Activated naive CD4-positive, alpha-beta T cell treated with anti-CD3 and anti-CD28 coated beads, Interleukin-2, amount 10 ng/mL, durations not matched to agents 7 days and 5 days (primary cell): ENCODE measurements around the gene HNRNPF.

Experiments
- CTCF ChIA-PET: fragments of 350-600 bp; sonication (Branson Sonifier 250); formaldehyde crosslinking; loops from one replicate; lab custom pipeline; 2021; ENCODE audit warnings: antibody characterized with exemption; lab: Charles Lee
- DNase-seq: peaks from one replicate; pipeline ENCODE4 v3.0.0-alpha.2; 2020
- H3K27ac Mint-ChIP-seq: one replicate; pipeline ENCODE4 v1.8.0; 2021; ENCODE audit warnings: mild to moderate bottlenecking, moderate library complexity, mixed read lengths
- H3K27me3 Mint-ChIP-seq: one replicate; pipeline ENCODE4 v1.8.0; 2021; ENCODE audit warnings: mild to moderate bottlenecking, mixed read lengths
- H3K36me3 Mint-ChIP-seq: one replicate; pipeline ENCODE4 v1.8.0; 2021; ENCODE audit warnings: mixed read lengths
- H3K4me1 Mint-ChIP-seq: one replicate; pipeline ENCODE4 v1.8.0; 2021; ENCODE audit warnings: mixed read lengths
- H3K4me3 Mint-ChIP-seq: one replicate; pipeline ENCODE4 v1.8.0; 2021; ENCODE audit warnings: mild to moderate bottlenecking, moderate library complexity, mixed read lengths
- H3K9me3 Mint-ChIP-seq: one replicate; pipeline ENCODE4 v1.8.0; 2021; ENCODE audit warnings: mixed read lengths

HNRNPF gene

DNA sequence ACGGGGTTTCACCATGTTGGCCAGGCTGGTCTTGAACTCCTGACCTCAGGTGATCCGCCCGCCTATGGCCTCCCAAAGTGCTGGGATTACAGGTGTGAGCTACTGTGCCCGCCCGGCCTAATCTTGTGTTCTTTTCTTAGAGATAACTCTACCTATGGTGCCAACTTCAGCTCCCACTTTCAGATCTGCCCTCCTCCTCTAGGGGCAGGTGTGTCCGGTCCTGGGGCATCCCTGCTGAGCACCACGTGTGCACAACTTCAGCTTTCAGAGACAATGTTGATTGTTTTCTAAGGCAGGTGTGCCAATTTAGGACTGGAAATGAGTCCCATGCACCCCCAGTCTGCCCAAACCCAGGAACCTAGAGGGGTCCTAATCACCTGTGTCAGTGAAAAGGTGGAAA lies 56.0 kb downstream of the HNRNPF start:
- H3K4me1 Mint-ChIP-seq, result peaks cover 53% of the 10 kb centered on the region
- H3K9me3 Mint-ChIP-seq, result no peaks in the 10 kb centered on the region
- no peaks in the 10 kb centered on the region for H3K36me3 Mint-ChIP-seq
- no peak for DNase-seq
- CTCF ChIA-PET, result interaction anchor here (0.9 to 7.0 kb wide), 4 partner anchors 61 to 151 kb away, joined by 3 to 121 read pairs (median 4); no protein-coding TSS in a partner anchor
- no peak overlapping the region for H3K4me3 Mint-ChIP-seq
- H3K27me3 Mint-ChIP-seq, result peaks cover 55% of the 10 kb centered on the region
- no peak overlapping the region for H3K27ac Mint-ChIP-seq

DNA sequence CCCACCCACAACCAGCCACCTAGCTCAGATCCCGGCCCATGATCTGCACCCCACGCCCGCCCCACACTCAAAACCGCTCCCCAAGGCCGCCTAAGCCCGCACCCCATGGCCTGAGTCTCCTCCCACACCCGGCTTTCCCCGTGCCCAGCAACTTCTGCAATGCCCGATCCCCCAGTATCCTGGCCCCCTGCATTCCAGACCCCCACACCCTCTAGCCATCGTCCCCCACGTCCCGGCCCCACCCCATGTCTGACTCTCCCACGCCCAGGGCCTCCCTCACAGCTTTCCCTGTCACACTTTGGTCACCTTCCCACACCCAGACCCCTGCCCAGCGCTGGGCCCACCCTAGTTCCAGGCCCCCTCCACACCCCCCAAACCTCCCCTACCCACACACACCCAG lies 57.7 kb downstream of the HNRNPF start:
- no peak for DNase-seq
- no peak overlapping the region for H3K27ac Mint-ChIP-seq
- H3K36me3 Mint-ChIP-seq, result no peaks in the 10 kb centered on the region
- CTCF ChIA-PET, result interaction anchor here (0.8 to 7.0 kb wide), 4 partner anchors 13 to 146 kb away, joined by 3 to 121 read pairs (median 8); partner anchors contain the start of gene RASGEF1A
- peaks cover 57% of the 10 kb centered on the region for H3K4me1 Mint-ChIP-seq
- no peaks in the 10 kb centered on the region for H3K9me3 Mint-ChIP-seq
- peaks cover 55% of the 10 kb centered on the region for H3K27me3 Mint-ChIP-seq
- no peak overlapping the region for H3K4me3 Mint-ChIP-seq

DNA sequence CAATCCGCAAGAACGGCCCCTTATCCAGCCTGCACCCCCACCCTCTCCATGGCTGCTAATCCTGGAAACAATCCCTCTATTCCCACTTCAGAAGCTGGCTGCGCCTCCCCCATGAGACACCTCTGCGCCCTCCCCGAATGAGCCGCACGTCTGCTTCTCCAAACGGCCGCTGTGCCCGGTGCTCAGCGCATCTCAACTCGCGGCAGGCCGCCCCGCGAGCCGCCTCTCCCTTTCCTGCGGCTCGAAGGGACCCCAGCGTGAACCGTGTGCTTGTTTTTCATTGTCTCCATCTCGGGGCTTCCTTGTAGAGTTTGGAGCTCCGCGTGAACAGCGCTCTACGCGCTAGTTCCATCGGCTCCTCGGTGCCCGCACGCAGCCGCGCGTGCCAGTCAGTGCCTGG lies 58.3 kb downstream of the HNRNPF start:
- Mint-ChIP-seq H3K36me3 (no peaks in the 10 kb centered on the region), H3K9me3 (no peaks in the 10 kb centered on the region), H3K4me1 (peaks cover 51% of the 10 kb centered on the region), H3K4me3 (no peak overlapping the region), H3K27me3 (peaks cover 55% of the 10 kb centered on the region), H3K27ac (no peak overlapping the region)
- no peak for DNase-seq
- CTCF ChIA-PET, result interaction anchor here (0.8 to 7.0 kb wide), 5 partner anchors 12 to 145 kb away, joined by 3 to 121 read pairs (median 11); partner anchors contain the start of gene RASGEF1A

DNA sequence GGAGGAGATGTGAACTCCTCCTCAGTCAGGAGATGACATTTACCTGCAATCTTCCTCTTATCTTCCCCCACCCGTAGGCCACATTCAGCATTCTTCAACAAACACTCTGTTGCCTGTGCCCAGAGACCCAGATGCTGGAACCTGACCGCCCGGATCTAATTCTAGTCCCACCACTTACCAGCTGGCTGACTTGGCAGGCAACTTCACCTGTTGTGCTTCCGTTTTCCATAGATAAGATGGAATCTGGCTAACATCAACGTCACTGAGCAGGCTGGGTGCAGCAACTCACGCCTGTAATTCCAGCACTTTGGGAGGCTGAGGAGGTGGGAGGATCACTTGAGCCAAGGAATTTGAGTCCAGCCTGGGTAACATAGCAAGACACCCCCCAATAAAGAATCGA lies 58.8 kb downstream of the HNRNPF start:
- H3K4me1 Mint-ChIP-seq, result peaks cover 51% of the 10 kb centered on the region
- CTCF ChIA-PET, result interaction anchor here (0.8 to 7.0 kb wide), 5 partner anchors 12 to 145 kb away, joined by 3 to 121 read pairs (median 11); partner anchors contain the start of gene RASGEF1A
- H3K4me3 Mint-ChIP-seq, result no peak overlapping the region
- peaks cover 55% of the 10 kb centered on the region for H3K27me3 Mint-ChIP-seq
- no peak for DNase-seq
- H3K9me3 Mint-ChIP-seq, result no peaks in the 10 kb centered on the region
- H3K27ac Mint-ChIP-seq, result no peak overlapping the region
- no peaks in the 10 kb centered on the region for H3K36me3 Mint-ChIP-seq

DNA sequence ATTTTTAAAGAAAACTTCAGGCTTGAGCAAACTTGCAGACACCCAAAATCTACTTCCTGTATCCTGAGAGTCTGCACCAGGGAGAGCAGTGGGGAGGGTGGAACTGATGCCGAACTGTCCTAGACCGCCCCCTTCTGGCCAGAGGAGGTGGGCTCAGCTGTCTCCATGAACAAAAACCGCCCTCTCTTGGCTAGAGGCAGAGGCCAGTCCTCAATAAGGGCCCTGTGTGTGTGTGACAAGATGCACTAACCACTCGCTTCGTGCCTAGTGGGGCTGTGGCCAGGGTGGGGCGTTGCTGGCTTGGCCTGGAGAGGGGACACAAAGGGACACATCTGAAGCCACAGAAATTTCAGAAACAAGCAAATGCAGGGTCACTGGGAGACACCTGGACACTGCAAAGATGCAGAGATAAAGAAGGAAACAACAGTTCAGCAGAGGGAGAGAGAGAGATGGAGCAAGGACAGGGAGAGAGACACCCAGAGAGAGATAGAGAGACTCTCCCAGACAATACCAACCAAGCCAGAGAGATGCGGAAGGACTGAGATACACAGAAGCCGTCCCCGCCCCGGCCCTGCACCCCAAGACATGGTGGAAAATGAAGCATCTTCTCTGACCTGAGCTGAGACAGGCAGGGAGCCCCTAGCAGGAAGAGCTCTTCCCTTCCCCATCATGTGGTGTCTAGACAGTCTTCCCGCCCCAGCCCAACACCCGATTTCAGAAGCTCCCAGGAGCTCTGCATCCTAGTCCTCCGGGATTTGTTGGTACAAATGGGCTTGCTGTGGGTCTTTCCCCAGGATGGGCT lies 60.3 kb downstream of the HNRNPF start:
- Mint-ChIP-seq H3K36me3 (no peaks in the 10 kb centered on the region), H3K27me3 (peaks cover 47% of the 10 kb centered on the region), H3K4me3 (no peak overlapping the region), H3K4me1 (peaks cover 57% of the 10 kb centered on the region), H3K9me3 (no peaks in the 10 kb centered on the region), H3K27ac (peak overlapping the region; percentile 81)
- CTCF ChIA-PET, result interaction anchor here (1.0 to 7.0 kb wide), 23 partner anchors 10 to 243 kb away, joined by 3 to 121 read pairs (median 5); partner anchors contain the start of gene RASGEF1A
- peak; percentile 93 for DNase-seq

DNA sequence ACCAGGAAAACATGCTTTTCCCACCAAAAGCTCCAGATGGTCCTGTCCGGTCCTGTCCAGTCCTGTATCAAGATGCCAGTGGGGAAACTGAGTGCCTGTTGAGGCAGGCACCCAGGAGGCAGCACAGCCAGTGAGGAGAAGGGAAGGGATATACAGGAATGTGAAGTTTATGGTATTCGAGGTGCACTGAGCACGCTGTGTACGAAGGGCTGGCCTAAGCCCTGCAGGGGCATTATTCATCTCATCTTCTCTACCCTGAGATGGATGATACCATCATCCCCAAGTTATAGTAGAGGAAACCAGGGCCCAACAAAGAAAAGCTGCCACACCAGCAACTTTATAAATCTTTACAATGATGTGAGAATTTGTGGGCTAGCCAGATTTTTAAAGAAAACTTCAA lies 61.0 kb downstream of the HNRNPF start:
- CTCF ChIA-PET, result interaction anchor here (0.8 to 7.0 kb wide), 19 partner anchors 9 to 227 kb away, joined by 3 to 121 read pairs (median 5); partner anchors contain the start of gene RASGEF1A
- no peaks in the 10 kb centered on the region for H3K9me3 Mint-ChIP-seq
- no peak overlapping the region for H3K4me3 Mint-ChIP-seq
- no peaks in the 10 kb centered on the region for H3K36me3 Mint-ChIP-seq
- no peak for DNase-seq
- H3K27me3 Mint-ChIP-seq, result peaks cover 41% of the 10 kb centered on the region
- peaks cover 58% of the 10 kb centered on the region for H3K4me1 Mint-ChIP-seq
- peak overlapping the region; percentile 81 for H3K27ac Mint-ChIP-seq

DNA sequence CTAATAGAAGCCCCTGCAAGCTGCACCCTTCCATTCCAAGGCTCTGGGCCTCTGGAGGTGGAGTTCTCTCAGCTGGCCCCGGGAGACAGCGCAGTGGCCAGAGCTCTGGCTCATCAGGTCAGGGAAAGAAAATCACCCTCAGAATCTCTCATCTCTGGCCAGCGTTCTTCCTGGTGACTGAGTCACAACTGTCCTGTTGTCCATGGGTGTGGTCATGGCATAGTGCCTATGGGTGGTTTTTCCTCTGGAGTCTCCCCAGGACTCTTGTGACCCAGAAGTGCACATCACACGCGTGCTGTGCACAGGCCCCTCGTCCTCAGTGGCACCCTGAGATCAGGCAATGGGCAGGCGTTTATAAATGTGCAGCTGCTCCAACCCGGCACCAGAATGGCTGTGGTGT lies 64.9 kb downstream of the HNRNPF start:
- Mint-ChIP-seq H3K4me3 (no peak overlapping the region), H3K27ac (no peak overlapping the region), H3K9me3 (no peaks in the 10 kb centered on the region), H3K36me3 (no peaks in the 10 kb centered on the region), H3K27me3 (peaks cover 29% of the 10 kb centered on the region), H3K4me1 (peaks cover 46% of the 10 kb centered on the region)
- CTCF ChIA-PET, result interaction anchor here (0.9 to 3.6 kb wide), 3 partner anchors 17 to 78 kb away, joined by 3 to 22 read pairs (median 3); no protein-coding TSS in a partner anchor
- no peak for DNase-seq

DNA sequence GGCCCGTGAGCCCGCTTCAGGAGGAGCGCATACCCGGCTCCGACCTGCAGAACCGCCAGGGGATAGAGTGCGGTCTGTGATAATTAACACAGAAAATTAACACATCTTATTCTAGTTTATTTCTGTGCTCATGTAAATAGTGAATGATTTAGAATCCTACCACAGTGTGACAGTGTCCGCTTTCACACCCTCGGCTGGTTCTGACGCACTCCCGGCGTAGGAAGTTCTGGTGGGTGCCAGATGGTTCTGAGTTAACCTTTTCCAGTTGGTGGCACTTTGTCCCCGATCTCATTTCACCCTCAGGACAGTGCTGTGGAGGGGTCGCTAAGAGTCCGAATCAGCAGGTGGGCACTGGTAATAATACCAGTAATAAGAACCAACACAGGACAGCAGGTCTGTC lies 65.9 kb downstream of the HNRNPF start:
- DNase-seq, result no peak
- Mint-ChIP-seq H3K4me1 (peaks cover 43% of the 10 kb centered on the region), H3K27me3 (peaks cover 31% of the 10 kb centered on the region), H3K27ac (no peak overlapping the region), H3K36me3 (no peaks in the 10 kb centered on the region), H3K4me3 (no peak overlapping the region), H3K9me3 (no peaks in the 10 kb centered on the region)
- CTCF ChIA-PET, result interaction anchor here (1.0 to 3.6 kb wide), 2 partner anchors 17 to 51 kb away, joined by 3 to 22 read pairs; no protein-coding TSS in a partner anchor

DNA sequence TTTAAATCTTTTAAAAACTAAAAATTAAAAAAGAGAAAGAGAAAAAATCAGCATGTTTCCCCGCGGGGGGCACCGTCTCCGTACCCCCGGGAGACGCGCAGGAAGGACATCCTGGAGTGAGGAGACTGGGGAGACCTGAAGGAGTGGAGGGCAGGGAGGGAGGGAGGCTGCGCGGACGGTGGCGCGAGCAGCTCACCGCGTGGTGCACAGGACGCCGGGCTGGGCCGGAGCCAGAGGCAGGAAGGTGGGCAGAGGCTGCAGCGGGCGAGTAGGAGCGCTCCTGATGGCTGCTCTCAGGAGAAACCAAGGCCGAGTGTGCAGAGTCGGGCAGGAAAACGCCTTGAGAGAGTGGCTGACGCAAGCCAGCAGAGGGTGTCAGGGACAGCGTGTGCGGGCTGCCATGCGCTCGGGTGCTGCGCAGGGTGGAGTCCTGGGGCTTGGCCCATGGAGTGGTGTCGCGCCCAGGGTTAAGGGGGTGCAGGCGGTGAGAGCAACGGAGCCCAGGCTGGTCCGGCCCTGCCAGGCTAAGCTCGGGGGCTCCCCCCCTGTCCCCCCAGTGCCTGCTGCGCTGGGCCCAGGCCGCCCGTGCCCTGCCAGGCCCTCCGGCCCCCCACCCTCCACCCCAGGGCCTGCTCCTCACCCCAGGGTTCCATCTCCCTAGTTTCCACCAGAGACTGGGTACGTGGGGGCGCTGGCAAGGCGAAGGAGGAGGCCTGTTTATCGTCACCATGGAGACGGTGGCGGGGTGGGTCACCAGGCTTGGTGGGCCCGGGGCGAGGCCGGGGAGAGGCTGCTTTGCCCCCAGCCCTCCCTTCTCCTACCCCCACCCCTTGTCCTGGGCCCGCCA lies 66.5 kb downstream of the HNRNPF start:
- Mint-ChIP-seq H3K27ac (no peak overlapping the region), H3K27me3 (peaks cover 35% of the 10 kb centered on the region), H3K4me3 (no peak overlapping the region), H3K9me3 (no peaks in the 10 kb centered on the region), H3K4me1 (peaks cover 40% of the 10 kb centered on the region), H3K36me3 (peaks cover 1% of the 10 kb centered on the region)
- DNase-seq, result no peak
- CTCF ChIA-PET, result no interaction called here

DNA sequence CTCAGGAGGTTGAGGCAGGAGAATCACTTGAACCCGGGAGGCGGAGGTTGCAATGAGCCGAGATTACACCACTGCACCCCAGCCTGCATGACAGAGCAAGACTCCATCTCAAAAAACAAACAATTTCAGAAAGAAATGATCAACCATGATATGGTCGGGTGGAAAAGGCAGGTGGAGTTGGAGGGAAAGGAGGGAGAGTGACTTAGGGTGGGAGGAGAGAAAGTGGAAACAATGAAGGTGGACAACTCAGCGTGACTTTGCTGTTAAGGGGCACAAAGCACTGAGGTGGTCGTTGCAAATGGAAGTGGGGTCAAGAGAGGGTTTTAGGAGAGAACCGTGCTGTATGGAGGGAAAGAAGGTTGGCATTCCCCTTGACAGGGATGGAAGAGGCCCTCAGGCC lies 67.5 kb downstream of the HNRNPF start:
- no peak for DNase-seq
- H3K4me1 Mint-ChIP-seq, result peaks cover 38% of the 10 kb centered on the region
- H3K27ac Mint-ChIP-seq, result no peak overlapping the region
- CTCF ChIA-PET, result no interaction called here
- H3K27me3 Mint-ChIP-seq, result peaks cover 41% of the 10 kb centered on the region
- no peaks in the 10 kb centered on the region for H3K9me3 Mint-ChIP-seq
- H3K36me3 Mint-ChIP-seq, result peaks cover 1% of the 10 kb centered on the region
- H3K4me3 Mint-ChIP-seq, result no peak overlapping the region

DNA sequence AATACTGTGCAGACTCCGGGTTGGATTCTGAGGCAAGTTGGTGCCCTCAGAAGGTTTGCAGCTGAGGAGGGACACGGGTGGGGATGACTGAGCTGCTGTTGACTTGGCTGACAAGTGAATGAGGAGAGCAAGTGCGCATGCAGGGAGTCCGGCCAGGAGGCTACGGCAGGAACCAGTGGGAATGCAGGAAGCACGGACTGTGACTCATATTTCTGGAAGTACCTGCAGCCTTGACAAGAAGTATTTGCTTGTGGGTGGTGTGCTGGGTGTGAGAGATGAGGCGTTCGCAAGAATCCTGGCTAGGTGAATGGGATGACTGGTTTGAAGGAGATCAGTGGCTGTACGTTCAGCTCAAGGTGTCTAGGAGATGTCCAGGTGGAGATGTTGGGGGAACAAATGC lies 68.4 kb downstream of the HNRNPF start:
- no peak overlapping the region for H3K4me3 Mint-ChIP-seq
- CTCF ChIA-PET, result interaction anchor here (1.0 to 1.1 kb wide), 2 partner anchors 18 to 49 kb away, joined by 3 to 6 read pairs; no protein-coding TSS in a partner anchor

DNA sequence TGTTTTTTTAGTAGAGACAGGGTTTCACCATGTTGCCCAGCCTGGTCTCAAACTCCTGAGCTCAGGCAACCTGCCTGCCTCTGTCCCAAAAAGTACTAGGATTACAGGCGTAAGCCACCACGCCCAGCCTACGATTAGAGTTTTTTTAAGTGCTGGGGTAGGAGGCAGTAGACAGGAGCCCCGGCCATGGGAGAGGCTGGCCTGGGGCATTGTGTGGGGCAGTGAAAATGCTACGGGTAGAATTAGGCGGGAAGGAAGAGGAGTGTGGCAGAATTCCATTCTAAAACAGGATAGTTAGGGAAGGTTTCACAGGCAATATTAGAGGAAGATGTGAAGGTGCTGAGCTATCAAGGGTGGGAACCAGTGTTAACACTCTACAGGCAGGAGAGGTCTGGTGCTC lies 68.9 kb downstream of the HNRNPF start:
- Mint-ChIP-seq H3K36me3 (peaks cover 1% of the 10 kb centered on the region), H3K27ac (no peak overlapping the region), H3K9me3 (no peaks in the 10 kb centered on the region), H3K4me1 (peaks cover 38% of the 10 kb centered on the region), H3K4me3 (no peak overlapping the region), H3K27me3 (peaks cover 45% of the 10 kb centered on the region)
- no peak for DNase-seq
- CTCF ChIA-PET, result interaction anchor here (1.0 to 1.8 kb wide), 3 partner anchors 9 to 48 kb away, joined by 3 to 8 read pairs (median 6); no protein-coding TSS in a partner anchor

More for the DNA sequence above, 68.4 kb downstream of the HNRNPF start:
- peaks cover 41% of the 10 kb centered on the region for H3K27me3 Mint-ChIP-seq
- peaks cover 1% of the 10 kb centered on the region for H3K36me3 Mint-ChIP-seq
- no peak for DNase-seq
- H3K4me1 Mint-ChIP-seq, result peaks cover 40% of the 10 kb centered on the region
- no peak overlapping the region for H3K27ac Mint-ChIP-seq
- no peaks in the 10 kb centered on the region for H3K9me3 Mint-ChIP-seq

DNA sequence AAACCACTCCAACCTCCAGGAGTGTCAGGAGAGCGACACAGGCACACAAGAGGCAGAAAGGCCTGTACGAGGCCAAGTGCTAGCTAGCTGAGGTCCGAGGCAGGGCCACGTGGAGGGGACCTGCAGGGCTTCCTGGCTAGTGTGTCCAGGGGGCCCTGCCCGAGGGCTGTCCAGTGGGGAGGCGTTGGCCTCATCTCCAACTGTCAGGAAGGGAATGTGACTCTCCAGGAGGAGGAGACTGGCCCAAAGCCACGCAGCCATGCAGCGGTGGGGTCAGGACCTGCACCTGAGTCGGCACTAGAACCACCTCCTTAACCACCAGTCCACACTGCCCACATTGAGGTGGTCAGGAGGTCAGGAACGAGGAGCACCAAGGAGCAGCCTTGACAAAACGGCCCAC lies 69.8 kb downstream of the HNRNPF start:
- peaks cover 1% of the 10 kb centered on the region for H3K36me3 Mint-ChIP-seq
- H3K4me3 Mint-ChIP-seq, result no peak overlapping the region
- peaks cover 45% of the 10 kb centered on the region for H3K27me3 Mint-ChIP-seq
- no peaks in the 10 kb centered on the region for H3K9me3 Mint-ChIP-seq
- H3K27ac Mint-ChIP-seq, result no peak overlapping the region
- DNase-seq, result no peak
- peaks cover 33% of the 10 kb centered on the region for H3K4me1 Mint-ChIP-seq
- CTCF ChIA-PET, result interaction anchor here (0.6 to 1.8 kb wide), 2 partner anchors 10 to 26 kb away, joined by 3 to 8 read pairs; no protein-coding TSS in a partner anchor
